ENCODE data around the gene PCNP. TPM values are rescaled to one million over a fixed set of nuclear protein-coding genes. Genes with fewer than 3 reads are reported as not detected.

Gene PCNP
- total and polyA plus RNA-seq, 9 of the 15 experiments (the other 6 are each of a cell fraction or from before 2014, with no cell fraction given): 54.3 to 170 (median 150) TPM

DNA sequence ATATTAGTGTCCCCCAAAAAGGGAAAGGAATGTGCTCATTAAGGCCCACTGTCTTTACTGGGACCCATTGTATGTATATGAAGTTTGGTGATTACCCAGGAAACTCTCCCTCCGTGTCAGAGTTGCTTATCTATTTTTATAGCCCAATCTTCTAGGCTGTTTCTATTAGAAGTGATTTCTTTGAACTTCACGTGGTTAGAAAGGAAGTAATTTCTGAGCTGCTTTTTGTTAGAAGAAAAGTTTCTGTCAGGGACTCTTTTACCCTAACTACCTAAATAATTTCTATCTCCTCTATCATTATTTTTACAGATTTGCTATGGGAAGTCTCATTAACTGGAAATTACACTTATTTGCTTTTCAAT lies 43.3 kb upstream of the PCNP start (continued):
- no peak for TF ChIP-seq ZNF830 (CRISPR knock-in tag; IDR thresholded peaks at IDR 0.05)
- TF ChIP-seq ZBTB1 (CRISPR knock-in tag; IDR thresholded peaks at IDR 0.05; ENCODE audit: borderline replicate concordance, low read depth): no peak
- peak; percentile 31 for TF ChIP-seq EP400 (IDR thresholded peaks at IDR 0.05)
- TF ChIP-seq, protein P1, sequence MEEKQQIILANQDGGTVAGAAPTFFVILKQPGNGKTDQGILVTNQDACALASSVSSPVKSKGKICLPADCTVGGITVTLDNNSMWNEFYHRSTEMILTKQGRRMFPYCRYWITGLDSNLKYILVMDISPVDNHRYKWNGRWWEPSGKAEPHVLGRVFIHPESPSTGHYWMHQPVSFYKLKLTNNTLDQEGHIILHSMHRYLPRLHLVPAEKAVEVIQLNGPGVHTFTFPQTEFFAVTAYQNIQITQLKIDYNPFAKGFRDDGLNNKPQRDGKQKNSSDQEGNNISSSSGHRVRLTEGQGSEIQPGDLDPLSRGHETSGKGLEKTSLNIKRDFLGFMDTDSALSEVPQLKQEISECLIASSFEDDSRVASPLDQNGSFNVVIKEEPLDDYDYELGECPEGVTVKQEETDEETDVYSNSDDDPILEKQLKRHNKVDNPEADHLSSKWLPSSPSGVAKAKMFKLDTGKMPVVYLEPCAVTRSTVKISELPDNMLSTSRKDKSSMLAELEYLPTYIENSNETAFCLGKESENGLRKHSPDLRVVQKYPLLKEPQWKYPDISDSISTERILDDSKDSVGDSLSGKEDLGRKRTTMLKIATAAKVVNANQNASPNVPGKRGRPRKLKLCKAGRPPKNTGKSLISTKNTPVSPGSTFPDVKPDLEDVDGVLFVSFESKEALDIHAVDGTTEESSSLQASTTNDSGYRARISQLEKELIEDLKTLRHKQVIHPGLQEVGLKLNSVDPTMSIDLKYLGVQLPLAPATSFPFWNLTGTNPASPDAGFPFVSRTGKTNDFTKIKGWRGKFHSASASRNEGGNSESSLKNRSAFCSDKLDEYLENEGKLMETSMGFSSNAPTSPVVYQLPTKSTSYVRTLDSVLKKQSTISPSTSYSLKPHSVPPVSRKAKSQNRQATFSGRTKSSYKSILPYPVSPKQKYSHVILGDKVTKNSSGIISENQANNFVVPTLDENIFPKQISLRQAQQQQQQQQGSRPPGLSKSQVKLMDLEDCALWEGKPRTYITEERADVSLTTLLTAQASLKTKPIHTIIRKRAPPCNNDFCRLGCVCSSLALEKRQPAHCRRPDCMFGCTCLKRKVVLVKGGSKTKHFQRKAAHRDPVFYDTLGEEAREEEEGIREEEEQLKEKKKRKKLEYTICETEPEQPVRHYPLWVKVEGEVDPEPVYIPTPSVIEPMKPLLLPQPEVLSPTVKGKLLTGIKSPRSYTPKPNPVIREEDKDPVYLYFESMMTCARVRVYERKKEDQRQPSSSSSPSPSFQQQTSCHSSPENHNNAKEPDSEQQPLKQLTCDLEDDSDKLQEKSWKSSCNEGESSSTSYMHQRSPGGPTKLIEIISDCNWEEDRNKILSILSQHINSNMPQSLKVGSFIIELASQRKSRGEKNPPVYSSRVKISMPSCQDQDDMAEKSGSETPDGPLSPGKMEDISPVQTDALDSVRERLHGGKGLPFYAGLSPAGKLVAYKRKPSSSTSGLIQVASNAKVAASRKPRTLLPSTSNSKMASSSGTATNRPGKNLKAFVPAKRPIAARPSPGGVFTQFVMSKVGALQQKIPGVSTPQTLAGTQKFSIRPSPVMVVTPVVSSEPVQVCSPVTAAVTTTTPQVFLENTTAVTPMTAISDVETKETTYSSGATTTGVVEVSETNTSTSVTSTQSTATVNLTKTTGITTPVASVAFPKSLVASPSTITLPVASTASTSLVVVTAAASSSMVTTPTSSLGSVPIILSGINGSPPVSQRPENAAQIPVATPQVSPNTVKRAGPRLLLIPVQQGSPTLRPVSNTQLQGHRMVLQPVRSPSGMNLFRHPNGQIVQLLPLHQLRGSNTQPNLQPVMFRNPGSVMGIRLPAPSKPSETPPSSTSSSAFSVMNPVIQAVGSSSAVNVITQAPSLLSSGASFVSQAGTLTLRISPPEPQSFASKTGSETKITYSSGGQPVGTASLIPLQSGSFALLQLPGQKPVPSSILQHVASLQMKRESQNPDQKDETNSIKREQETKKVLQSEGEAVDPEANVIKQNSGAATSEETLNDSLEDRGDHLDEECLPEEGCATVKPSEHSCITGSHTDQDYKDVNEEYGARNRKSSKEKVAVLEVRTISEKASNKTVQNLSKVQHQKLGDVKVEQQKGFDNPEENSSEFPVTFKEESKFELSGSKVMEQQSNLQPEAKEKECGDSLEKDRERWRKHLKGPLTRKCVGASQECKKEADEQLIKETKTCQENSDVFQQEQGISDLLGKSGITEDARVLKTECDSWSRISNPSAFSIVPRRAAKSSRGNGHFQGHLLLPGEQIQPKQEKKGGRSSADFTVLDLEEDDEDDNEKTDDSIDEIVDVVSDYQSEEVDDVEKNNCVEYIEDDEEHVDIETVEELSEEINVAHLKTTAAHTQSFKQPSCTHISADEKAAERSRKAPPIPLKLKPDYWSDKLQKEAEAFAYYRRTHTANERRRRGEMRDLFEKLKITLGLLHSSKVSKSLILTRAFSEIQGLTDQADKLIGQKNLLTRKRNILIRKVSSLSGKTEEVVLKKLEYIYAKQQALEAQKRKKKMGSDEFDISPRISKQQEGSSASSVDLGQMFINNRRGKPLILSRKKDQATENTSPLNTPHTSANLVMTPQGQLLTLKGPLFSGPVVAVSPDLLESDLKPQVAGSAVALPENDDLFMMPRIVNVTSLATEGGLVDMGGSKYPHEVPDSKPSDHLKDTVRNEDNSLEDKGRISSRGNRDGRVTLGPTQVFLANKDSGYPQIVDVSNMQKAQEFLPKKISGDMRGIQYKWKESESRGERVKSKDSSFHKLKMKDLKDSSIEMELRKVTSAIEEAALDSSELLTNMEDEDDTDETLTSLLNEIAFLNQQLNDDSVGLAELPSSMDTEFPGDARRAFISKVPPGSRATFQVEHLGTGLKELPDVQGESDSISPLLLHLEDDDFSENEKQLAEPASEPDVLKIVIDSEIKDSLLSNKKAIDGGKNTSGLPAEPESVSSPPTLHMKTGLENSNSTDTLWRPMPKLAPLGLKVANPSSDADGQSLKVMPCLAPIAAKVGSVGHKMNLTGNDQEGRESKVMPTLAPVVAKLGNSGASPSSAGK (IDR thresholded peaks at IDR 0.05): peak; percentile 31; the same call in 1 of the 2 replicates
- peak; percentile 41 for TF ChIP-seq DACH1 (IDR thresholded peaks at IDR 0.05; ENCODE audit: partially characterized antibody)
- no peak for TF ChIP-seq SAFB (IDR thresholded peaks at IDR 0.05; ENCODE audit: borderline replicate concordance, low read depth, low read length)
- TF ChIP-seq ZNF174 (CRISPR knock-in tag; IDR thresholded peaks at IDR 0.05): no peak
- TF ChIP-seq, protein P2, sequence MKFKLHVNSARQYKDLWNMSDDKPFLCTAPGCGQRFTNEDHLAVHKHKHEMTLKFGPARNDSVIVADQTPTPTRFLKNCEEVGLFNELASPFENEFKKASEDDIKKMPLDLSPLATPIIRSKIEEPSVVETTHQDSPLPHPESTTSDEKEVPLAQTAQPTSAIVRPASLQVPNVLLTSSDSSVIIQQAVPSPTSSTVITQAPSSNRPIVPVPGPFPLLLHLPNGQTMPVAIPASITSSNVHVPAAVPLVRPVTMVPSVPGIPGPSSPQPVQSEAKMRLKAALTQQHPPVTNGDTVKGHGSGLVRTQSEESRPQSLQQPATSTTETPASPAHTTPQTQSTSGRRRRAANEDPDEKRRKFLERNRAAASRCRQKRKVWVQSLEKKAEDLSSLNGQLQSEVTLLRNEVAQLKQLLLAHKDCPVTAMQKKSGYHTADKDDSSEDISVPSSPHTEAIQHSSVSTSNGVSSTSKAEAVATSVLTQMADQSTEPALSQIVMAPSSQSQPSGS (CRISPR knock-in tag; IDR thresholded peaks at IDR 0.05): no peak
- TF ChIP-seq, protein P3, sequence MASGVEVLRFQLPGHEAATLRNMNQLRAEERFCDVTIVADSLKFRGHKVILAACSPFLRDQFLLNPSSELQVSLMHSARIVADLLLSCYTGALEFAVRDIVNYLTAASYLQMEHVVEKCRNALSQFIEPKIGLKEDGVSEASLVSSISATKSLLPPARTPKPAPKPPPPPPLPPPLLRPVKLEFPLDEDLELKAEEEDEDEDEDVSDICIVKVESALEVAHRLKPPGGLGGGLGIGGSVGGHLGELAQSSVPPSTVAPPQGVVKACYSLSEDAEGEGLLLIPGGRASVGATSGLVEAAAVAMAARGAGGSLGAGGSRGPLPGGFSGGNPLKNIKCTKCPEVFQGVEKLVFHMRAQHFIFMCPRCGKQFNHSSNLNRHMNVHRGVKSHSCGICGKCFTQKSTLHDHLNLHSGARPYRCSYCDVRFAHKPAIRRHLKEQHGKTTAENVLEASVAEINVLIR (CRISPR knock-in tag; IDR thresholded peaks at IDR 0.05): no peak
- no peak for TF ChIP-seq ZNF507 (tag; conservative IDR thresholded peaks at IDR 0.05)
- TF ChIP-seq SP2 (IDR thresholded peaks at IDR 0.05; ENCODE audit: extremely low read depth, low read depth, low read length, poor library complexity, severe bottlenecking): no peak

All from K562 (cell line).